HG02759 (cell line): ENCODE results near the gene TTLL5.

Experiments used
- ATAC-seq: cut with Tn5 transposase; IDR thresholded peaks from one replicate; pipeline ENCODE4 v1.9.1; 2021; ENCODE audit warnings: mild to moderate bottlenecking, moderate library complexity; ENCODE audit not compliant: unreplicated experiment

Gene TTLL5

DNA sequence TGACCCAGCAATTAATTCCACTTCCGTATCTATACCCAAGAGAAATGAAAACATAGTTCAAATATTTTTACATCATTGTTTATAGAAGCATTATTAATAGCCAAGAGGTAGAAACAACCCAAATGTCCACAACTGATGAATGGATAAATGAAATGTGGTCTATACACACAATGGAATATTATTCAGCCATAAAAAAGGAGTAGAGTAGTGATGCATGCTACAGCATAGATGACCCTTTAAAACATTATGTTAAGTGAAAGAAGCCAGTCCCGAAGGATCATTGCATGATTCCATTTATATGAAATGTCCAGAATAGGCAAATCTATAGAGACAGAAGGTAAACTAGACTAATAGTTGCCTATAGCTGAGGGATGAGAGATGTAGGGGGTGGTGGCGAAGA, 291.4 kb downstream of the TTLL5 start:
- no peak for ATAC-seq

DNA sequence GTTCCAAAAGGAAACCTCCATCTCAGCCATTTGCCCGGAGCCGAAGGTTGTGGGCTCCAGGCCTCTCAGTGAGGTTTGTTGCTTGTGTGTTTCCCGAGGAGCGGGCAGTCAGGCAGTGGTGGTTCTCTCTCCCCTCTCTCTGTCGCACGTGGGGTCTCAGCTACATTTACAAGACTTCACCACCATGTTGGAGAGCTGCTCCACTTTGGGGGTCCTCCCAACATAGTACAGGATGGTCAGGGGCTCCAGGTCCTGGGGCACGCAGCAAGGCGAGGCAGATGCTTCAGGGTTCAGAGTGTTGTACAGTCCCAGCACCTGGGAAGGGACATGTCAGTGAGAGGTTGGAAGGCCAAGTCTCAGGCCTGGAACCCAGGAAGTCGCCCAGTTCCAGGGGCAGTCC, 298.0 kb downstream of the TTLL5 start:
- ATAC-seq = no peak

DNA sequence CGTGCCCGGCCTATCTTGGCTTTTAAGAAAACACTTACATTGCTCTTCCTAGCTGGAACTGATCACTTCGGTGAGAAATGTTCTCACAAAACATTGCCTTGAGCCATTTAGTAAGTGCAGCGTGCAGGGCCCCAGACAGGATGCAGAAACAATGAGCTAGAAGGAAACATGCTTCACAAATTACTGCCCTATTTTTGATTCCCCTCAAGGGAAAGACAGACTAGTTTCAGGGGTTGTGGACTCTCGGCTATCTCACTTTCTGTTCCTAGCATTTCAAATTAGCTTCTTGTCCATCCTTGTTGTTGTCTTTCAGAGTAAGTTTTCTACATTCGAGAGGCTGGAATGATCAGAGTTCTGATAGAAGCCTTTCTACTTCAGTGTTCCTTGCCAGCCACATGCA, 299.2 kb downstream of the TTLL5 start:
- peak; percentile 82 for ATAC-seq

DNA sequence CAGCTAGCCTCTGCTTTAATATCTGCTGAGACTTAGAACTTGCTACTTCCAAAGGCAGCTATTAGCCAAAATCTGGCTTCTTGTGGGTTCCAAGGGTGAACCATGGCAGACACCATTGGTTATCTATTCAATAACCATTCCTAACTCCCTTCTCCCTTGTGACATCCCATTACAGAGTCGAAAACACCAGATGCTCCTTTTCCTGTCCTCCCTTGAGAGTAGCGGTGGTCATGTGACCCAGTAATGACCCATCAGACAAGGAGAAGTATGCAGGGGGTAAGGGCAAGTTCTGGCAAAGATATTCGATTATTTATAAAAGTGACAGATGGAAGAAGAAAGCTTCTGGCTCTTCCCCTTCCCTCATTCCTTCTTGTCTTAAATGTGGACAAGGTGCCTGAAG, 300.6 kb downstream of the TTLL5 start:
- ATAC-seq = no peak

DNA sequence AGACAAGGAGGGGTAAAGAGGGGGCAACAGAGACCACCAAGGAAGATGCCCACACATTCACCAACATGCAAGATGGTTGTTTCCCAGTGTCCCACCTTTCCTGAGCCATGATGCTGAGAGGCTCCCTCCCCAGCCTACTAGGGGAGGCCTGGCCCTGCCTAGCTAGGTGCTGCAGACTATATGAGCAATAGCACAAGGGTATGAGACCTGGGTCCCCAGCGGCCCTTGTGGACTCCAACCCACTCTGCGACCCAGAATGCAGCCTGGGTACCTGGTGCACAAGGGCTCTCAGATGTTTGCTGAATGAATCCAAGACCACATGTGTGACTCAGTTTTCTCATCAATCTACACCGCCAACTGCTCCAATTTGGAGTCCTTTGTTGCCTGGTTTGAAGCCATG, 306.8 kb downstream of the TTLL5 start:
- ATAC-seq = no peak

DNA sequence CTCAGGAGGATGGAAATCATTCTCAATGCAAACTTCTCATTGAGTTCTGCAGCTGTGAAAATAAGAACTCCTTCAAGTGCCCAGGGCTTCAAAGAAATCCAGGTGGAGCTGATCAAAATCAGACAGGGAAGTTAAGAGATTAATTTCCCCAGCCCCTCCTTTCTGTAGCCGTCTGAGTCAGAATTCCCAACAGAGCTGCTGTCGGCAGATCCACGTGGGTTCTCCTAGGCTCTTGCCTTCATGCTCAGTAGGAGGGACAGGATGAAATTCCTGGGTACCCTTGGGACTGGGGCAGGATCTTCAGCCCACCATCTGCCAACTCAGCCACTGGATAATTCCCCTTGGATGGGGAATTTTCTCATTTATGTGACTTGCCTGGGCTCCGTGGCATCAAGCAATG, 307.4 kb downstream of the TTLL5 start:
- no peak for ATAC-seq

DNA sequence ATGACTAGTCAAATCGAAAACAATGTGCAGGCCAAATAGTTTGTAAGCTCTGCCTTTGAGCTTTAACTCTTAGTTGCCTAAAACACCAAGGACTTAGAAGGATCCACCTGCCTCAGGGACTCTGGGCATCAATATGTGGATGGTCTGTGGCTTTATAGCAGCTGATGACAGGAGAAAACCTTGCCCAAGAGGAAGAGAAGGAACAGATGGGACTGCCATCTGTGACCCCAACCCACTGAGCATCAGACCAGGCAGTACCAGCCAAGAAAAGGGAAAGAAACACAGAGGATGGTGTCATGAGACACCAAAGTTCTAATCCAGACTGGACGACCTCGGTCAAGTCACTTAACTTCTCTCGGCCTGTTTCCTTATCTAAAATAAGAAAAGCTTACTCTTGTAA, 308.1 kb downstream of the TTLL5 start:
- ATAC-seq = no peak

DNA sequence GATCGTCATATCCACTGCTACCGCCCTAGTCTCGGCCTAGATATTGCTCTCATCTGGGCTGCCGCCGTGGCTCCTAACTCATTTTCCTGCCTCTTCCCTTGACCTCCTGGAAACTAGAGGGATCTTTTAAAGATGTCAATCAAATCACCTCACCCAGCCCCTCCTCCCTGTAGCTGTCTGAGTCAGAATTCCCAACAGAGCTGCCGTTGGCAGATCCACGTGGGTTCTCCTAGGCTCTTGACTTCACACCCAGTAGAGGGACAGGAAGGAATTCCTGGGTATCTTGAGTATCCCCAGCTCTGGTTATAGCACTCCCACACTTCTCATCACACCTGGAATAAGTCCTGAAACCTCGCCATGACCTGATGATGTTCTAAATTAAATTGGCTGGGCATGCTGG, 308.8 kb downstream of the TTLL5 start:
- no peak for ATAC-seq

DNA sequence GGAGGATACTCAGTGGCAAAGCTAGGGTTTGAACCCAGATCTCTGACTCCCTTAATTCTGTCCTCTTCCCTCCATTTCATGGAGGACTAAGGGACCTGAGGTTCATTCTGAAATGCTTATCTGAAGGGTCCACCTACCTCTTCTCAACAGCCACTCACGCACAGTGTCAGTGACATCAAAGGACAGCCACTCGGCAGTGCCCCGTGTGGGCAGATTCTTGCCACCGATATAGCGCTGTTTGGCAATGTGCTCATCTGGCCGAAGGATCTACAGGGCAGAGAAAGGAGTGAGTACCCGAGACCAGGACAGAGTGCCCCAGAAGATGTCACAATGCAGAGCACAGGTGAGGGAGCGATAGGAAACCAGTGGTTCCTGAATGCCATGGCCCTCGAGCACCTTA, 309.9 kb downstream of the TTLL5 start:
- no peak for ATAC-seq

DNA sequence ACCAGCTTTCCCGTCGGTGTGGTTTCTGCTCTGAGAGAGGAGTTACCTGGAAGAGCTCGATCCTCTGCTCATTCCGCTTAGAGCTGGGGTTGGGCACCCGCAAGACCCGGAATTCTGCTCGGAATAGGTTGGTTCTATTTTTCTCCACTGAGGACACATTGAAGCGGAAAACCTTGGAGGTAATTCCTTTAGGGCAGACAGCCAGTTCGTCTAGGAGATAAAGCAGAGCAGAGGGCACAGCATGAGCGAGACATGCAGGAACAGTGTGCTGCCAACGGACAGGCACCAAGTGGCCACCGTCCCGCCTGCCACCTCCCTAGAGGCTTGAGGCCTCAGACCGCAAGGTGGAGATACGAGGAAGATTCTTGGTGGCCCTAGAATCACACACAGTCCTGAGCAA, 310.5 kb downstream of the TTLL5 start:
- no peak for ATAC-seq

DNA sequence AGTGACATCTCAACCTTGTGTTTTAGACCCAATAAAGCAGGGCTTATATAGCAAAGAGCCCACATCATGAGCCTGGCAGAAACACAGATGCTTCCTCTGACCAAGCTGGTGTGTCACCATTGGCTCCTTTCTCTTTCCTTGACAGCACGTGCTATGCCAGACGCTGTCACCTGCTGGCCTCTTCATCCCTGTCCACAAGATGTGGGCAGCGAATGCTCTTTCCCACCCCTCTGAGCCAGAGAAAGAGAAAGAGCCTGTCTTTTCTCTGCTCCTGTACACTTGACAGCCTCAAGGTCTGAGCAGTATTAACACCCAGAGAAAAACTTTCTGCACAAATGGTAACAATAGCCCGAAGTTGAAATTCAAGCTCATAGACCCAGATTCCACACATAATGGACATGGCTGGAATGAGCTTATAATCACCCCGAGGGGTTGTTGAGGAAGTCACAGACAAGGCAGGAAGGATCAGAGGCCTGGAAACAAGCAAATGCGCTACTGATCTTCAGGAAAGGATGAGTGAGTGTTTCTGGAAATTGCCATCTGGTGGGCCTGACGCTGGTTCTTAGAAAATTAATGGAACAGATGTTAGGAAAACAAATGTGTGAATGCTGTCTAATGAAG, 311.9 kb downstream of the TTLL5 start:
- ATAC-seq = no peak

DNA sequence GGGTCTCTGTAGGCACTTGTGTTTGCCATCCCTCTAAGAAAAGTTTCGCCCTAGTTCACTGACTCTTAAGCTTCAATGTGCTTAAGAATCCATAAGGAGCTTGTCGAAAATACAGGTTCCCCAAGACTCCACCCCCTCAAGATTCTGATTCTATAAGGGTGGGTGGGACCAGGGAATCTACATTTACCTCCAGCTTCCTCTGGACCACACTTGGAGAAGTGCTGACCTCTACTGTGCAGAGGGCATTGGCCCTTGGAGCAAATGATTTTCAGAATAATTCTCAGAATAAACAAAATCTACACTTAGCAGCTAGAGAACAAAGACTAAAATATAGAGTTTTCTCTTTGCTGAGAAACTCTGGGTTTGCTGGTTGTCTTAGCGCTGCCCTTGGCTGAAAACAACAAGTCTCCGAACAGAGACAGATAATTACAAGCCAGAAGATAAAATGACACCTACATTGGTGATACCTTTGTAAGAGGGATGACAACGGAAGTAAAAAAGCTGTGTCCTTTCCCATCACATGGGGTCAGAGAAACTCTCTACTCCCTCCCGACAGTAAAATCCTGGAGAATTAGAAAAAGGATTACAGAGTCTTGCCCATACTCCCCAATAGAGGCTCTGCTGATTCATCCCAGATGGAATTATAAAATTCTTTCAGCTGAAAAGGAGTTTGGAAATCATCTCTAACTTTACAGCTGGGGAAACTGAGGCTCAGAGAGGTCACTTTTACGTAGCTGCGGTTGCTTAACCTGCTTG, 316.0 kb downstream of the TTLL5 start:
- ATAC-seq = no peak

DNA sequence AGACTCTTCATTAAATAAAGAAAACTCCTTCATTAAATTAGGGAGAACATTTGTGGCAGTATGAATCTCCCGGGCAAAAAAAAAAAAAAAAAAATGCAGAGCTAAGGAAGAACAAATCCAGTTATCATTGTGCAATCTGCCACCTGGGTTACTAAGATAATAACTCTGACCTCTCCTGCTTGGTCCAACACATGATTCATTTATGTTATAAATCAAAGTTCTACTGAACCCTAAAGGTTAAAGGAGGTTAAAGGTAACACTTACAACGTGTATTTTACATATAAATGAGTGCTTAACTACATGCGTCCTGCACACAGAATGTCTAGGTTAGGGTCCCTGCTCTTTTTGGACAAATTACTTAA, 316.5 kb downstream of the TTLL5 start:
- ATAC-seq = no peak

DNA sequence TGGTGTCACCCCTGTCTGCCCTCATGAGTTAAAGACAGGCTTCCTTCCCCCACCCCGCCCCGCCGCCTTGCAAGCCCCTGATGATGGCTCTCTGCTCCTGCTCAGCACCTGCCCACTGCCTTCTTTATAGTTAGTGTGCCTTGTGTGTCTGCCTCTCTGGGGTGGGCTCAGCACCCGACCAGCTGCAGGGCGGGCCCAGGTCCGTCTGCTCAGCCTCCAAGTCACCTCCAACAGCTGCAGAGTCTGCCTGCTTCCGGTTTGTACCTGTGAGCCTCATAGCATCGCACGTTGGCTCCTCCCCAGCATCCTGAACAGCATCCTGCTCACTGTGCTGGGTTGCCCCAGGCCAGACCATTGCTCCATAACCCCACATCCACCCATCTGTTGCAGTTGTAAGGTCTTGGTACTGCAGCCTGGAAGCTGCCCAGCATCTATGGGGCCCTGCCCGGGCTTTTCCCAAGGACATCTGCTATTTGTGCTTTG, 317.2 kb downstream of the TTLL5 start:
- ATAC-seq = no peak

DNA sequence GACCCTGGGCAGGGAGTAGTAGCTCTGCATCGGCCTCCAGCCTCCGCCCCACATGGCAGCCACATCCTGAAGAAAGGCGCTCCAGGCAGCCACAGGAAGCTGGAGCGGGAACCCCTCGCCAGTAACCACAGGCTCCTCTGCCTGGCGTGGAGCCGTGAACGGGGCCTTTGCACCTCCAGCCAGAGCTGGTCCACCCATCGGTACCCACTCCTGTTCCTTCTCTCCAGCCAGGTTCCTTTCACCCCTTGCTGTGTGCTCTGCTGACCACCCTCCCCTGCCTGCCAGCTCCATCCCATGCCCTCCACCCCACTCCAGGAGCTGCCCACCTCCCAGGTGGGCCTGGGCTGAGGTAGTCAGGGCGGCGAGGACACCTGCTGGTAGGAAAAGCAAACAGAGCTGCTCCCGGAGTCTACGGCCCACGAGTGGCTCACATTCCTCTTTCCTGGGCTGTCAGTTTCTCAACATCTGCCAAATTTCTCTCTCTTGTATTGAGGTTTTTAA, 318.1 kb downstream of the TTLL5 start:
- ATAC-seq = no peak

DNA sequence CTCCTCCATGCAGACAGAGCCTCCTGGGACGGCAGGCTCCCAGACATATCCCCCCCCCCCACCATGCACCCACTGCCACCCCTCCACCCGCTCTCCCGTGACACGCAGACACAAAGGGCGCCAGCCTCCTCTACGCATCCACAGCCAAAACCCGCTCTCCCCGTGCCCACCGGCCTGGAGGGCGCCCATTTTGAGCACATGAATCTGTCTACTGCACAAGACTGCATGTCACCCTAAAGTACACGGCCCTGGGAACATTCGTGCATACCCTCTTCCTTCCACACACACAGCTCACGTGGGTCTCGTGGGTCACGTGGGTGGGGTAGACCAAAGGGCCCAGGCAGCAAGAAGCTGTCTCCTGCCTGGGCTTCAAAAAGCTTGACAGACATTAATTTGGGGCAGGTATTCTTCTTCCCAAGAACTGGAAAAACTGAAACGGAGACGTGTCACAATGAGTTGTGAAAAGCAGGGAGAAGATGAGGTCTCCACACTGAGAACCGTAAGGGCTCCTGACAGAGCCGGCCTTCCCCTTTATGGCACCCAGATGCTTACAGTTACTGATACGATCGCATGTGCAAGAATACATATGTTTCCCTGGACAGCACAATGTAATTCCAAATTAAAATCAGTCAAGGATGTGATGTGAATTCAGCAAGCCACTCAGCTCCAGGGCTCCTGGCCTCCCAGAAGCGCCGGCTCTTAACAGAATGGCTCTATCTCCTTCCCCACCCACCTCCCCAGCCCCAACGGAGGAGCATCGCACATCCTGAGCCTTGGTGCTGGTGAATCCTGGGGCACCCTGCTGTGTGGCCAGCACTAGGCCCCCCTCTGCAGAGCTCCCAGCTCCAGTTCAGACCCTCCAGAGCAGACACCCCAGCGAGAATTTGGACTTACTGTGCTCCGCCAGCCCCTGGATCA, 318.9 kb downstream of the TTLL5 start:
- no peak for ATAC-seq

DNA sequence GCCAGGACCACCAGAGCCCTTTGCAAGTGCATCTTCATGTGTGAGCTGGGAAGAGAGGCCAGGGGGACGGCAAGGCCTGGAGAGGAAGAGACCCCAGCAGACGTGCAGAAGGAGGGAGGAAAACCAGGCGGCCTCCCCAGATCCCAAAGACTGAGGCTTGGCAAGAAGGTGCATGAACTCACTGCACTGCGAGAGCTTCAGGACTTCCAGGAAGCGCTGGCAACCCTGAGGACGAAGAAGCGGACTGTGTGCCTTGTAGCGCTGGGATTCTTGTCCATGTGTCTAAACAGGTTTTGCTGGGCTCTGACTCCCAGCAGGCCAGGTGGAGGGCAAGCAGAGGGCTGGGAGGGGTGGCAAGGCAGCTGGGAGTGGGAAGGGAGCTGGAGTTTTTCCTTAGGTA, 319.8 kb downstream of the TTLL5 start:
- no peak for ATAC-seq

DNA sequence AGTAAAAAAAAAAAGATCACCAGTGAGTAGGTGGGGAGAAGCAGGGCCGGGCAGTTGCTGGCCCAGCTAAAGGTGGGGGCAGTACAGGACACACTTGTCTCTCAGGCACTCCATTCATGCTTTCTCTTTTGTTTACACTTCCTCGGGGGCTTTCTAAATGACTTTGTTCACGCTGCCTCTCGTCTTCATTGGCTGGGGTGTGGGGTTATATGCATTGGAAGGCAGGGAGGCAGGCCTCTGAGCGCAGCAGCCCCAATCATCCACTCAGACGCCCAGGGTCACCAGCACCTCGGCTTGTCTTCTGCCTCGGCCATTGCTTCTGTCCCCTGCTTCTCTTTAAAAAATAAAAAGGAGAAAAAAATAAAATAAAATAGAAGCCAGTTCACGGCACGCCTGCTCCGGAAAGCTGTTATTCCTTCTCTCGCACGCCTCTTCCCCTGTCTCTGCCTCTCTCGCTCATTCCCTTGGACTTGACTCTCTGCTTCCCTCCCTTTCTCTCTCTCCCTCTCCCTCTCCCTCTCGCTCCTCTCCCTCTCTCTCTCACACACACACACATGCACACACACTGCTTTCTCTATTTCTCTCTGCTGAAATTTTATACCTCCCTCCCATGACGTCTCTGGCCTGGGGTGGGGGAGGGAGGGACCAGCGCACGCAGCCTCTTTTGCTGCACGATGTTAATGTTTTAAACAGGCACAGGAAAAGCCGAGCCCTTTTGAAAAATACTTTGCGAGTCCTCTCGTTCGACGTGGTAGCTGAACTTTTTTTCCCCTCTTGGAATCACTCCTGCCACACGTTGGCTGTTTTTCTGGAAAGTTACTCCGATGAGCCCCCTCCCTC, 320.6 kb downstream of the TTLL5 start, which contains the start of gene TGFB3:
TGFB3 (minus strand) TSS at position 570 of the 840 bp plus-strand sequence. CDS start 1,102 bp downstream, outside the sequence.
- peak; percentile 43 for ATAC-seq

DNA sequence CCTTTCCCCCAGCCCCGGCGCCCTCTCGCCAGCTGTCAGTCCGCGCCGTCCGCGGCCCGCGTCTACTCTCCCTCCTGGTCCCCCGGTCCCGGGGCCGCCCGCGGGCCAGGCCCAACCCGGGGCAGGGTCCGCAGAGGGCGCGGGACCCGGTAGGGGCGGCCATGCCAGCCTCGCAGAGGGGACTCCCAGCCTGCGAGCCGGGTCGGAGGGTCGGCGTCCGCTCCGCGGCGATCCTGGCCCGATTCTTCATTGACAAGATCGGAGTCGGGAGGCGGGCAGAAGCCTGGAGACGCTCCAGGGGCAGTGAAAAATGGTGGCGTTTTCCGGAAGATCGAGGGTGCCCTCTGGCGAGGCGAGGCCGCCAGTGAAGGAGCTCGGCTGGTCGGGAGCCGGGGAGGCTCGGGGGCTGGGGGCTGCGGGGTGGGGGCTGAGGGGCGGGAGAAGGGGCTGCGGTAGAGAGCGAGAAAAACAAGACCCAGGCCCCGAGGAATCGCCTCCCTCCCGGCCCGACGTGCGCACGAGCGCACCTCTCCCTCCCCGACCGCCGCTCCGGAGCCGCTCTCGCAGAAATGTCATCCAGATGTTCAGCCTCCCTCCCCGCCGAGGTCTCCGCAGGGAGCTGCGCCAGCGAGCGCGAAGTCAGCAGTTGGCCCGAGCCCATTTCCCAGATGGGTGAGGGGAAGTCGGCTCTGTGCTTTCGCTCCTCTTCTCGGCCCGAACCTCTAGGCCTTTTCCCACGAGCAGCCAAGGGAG, 321.4 kb downstream of the TTLL5 start:
- peak; percentile 43 for ATAC-seq

DNA sequence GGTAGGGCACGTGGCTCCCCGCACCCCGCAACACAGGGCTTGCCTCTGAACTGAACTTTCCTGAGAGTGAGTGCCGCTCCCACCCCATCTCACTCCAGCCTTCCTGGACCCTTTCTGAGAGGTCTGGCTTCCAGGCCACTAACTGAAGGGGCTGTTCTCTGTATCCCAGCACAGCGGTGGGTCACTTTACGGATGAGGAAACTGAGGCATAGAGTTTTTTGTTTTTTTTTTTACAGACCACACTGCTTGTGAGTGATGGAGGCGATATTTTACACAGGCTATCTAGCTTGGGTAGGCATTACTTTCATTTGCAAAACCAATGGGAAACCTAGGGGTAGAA, 321.9 kb downstream of the TTLL5 start:
- no peak for ATAC-seq
